HG02610 (cell line): ENCODE data around the gene EMID1.

ENCODE experiments used
- ATAC-seq: cut with Tn5 transposase; IDR thresholded peaks from one replicate; pipeline ENCODE4 v1.9.1; 2021; ENCODE audit warnings: mild to moderate bottlenecking, moderate library complexity; ENCODE audit not compliant: unreplicated experiment

The EMID1 gene

GRCh38 chr22:29205594-29206371 is at the start of gene EMID1:
TSS of gene EMID1 (plus strand) at chr22:29205896. CDS start at chr22:29206039, 143 bp downstream.
- no peak for ATAC-seq

- no peak for ATAC-seq
These were observed 49.7 kb upstream of the EMID1 start for GRCh38 chr22:29155966-29156365.

- no peak for ATAC-seq
These were observed 49.2 kb upstream of the EMID1 start for GRCh38 chr22:29156507-29156906.

- ATAC-seq = no peak
These were observed 47.7 kb upstream of the EMID1 start for GRCh38 chr22:29157759-29158535.

GRCh38 chr22:29158546-29158945 is 47.1 kb upstream of the EMID1 start:
- ATAC-seq = no peak

DNA sequence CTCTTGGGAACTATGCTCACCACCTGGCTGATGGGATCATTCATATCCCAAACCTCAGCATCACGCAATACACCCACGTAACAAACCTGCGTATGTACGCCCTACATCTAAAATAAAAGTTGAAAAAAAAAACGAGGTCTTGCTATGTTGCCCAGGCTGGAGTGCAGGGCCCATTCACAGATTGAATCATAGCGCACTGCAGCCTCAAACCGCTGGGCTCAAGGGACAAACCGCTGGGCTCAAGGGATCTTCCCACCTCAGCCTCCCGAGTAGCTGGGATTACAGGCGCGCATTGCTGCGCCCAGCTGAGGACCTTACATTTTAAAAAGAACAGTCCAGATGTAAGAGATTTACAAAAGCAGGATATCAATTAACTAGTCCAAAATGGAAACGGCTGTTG is 41.9 kb upstream of the EMID1 start:
- ATAC-seq = no peak

DNA sequence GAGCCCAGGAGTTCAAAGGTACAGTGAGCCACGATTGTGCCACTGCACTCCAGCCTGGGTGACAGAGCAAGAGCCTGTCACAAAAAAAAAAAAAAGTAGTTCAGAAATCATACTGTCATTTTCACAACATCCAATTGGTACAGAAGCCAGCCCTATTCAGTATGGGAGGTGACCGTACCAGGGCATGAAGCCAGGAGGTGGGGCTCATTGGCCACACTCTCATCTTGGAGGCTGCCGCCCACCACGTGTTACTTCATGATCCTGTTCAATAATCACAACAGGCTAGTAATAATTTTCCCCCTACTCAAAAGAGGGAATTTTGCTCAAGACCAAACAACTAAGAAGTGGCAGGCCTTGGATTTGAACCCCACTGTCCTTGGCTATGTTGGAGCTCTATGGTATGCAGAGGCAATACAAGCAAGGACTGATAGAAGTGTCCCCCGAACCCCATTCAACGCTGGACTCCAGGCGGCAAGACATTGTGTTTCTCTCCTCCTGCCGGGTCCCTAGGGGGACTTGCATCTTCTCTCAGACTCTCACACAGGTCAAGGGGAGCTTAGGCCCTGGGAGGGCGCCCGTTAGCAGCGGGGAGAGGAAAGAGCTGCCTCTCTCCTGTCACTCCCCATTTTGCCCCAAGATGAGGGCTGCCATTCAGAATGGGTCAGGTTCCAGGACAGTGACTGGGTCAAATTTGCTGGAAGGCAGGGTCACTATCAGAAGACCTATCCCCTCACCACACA is 40.2 kb upstream of the EMID1 start:
- ATAC-seq = no peak

DNA sequence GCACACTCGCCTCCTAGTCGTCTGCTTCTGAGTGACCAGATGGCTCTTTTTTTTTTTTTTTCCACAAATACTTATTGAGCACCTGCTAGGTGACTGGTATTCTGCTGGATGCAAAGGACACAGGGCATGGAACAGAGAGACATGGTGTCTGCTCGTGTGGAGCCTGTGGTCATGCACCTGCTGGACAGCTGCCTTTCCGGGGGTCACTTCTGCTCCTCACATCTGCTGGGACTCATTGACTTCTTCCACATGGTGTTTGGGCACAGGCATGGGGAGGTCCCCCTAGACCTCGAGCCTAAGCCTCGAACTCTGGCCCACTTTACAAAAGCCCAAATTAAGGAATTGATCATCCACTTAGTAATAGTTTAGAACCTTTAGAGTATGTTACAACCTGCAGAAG is 39.5 kb upstream of the EMID1 start:
- no peak for ATAC-seq

GRCh38 chr22:29167032-29167911 is 38.4 kb upstream of the EMID1 start:
- peak; percentile 86 for ATAC-seq

- no peak for ATAC-seq
These were observed 34.0 kb upstream of the EMID1 start for GRCh38 chr22:29171721-29172120.

DNA sequence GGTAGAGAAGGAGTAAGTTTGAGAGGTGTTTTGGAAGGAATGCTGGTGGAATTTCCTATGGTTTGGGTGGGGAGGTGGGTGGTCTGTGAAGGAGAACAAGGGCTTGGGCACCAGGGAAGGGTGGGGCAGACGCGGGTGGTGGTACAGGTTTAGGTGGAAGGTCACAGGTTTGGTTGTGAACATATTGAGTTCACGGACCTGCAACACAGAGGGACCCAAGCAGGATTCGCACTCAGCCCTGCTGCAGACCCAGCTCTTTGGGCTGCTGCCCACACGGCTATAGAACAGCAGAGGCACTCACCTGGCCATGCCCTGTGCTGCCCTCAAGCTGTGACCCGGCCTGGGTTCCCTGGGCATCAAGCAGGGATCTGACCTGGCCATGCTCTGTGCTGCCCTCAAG is 33.5 kb upstream of the EMID1 start:
- ATAC-seq = no peak

DNA sequence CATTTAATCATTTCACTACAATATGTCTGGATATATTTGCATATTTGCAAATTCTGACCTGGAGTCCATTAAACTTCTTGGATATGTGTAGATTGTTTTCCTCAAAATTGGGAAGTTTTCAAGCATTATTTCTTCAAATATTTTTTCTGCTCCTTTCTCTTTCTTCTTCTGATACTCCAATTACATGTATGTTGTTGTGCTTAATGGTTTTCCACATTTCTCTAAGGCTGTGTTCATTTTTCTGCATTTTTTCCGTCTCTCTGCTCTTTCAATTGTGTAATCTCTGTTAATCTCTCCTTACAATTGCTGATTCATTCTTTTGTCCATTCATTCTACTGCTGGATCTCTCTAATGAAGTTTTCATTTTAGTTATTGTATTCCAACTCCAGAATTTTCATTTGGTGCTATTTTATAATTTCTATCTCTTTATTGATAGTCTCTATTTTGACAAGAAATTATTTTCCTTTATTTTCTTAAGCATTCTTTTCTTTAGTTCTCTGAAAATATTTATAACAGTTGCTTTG is 30.3 kb upstream of the EMID1 start:
- no peak for ATAC-seq

- ATAC-seq = no peak
These were observed 21.5 kb upstream of the EMID1 start for GRCh38 chr22:29183971-29184848.

DNA sequence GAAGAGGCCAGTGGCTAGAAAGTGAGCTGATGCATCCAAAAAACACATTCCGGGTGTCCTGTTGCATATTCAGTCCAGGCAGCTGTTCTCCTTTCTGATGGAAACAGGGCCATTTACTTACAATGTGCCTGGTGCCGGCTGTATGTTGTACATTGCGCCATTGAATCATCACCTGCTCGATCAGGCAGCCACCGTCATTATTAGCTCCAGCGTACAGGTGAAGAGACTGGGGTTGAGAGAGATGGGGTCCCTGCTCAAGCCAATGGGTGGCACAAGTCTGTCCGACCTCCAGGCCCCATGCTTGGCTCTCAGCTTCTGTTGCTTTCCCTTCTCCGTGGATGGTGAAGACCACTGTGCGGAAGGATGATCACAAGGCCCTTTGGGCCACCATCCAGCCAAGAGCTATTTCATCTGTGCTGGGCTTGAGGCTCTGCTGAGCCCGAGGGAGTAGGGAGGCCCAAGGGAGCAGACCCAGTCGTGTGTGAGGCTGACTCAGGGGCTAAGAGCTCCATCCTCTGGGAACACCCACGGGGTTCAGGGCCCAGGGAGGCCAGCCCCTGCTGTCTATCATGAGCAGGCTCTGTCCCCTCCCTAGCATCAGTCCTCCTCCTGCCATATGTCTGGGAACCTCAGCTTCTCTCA is 20.7 kb upstream of the EMID1 start:
- ATAC-seq = no peak

DNA sequence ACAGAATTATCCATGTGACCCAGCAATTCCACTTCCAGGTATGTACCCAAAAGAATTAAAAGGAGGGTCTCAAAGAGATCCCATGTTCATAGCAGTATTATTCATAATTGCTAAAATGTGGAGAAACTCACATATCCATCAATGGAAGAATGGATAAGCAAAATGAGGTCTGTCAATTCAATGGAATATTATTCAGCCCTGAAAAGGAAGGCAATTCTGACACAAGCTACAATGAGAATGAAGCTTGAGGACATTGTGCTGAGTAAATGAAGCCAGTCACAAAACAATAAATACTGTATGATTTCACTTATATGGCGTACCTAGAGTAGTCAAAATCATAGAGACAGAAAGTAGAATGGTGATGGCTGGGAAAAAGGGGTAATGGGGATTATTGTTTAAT is 19.4 kb upstream of the EMID1 start:
- no peak for ATAC-seq

- ATAC-seq = no peak
These were observed 17.9 kb upstream of the EMID1 start for GRCh38 chr22:29187831-29188230.

DNA sequence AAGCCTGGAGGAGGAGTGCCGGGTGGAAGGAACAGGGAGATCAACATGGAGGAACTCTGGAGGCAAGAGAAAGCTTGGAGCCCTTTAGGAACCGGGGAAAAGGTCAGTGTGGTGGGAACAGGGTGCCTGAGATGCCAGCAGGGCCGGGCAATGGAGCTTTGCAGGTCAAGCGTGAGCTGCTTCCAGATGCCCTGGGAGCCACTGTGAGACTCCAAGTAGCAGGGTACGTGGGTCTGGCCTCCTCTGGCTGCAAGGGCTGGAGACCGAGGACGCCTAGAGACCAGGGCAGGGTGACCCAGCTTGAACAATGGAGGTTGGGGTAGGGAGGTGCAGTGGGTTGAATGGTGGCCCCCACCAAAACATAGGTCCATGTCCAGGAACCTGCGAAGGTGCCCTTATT is 15.6 kb upstream of the EMID1 start:
- ATAC-seq = no peak

GRCh38 chr22:29190918-29191317 is 14.8 kb upstream of the EMID1 start:
- no peak for ATAC-seq

DNA sequence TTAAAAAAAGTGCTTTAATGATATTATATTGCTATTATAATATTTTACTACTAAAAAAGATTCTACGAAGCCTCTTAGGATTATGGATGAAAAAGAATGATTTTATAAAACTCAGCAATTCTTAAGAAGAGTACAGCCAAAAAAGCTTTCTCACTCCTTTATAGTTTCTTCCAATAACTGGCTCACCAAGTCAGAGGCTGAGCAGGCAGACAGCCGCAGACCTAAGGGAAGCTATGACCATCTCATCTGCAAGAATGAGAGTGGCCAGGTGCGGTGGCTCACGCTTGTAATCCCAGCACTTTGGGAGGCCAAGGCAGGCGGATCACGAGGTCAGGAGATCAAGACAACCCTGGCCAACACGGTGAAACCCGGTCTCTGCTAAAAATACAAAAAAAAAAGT is 12.7 kb upstream of the EMID1 start:
- ATAC-seq = no peak
